Aorta (tissue), 5 donors: ENCODE results near the gene TMUB1. TPM values are rescaled to one million over a fixed set of nuclear protein-coding genes. Genes with fewer than 3 reads are reported as not detected.

Experiments used
- ATAC-seq: fragments of 200-7000 bp; cut with Tn5 transposase; one replicate; pipeline ENCODE4 v1.9.1; 2022; ENCODE audit warnings: moderate library complexity; ENCODE audit not compliant: low FRiP score
- DNase-seq, 2 donors: peaks; one replicate each; pipeline ENCODE4 v3.0.0-alpha.2; 2020
- H3K27ac ChIP-seq, 2 donors: one replicate each; pipeline ENCODE4 v1.5.1; 2013; ENCODE audit warnings: low read length in 2 of 2, mild to moderate bottlenecking in 2 of 2, moderate library complexity in 2 of 2, control low read depth in 1 of 2, inconsistent platforms in 1 of 2, low read depth in 1 of 2
- H3K27me3 ChIP-seq, 2 donors: one replicate each; pipeline ENCODE4 v1.6.1; 2013; ENCODE audit warnings: control low read depth in 1 of 2, low read length in 1 of 2, mild to moderate bottlenecking in 1 of 2, moderate library complexity in 1 of 2; ENCODE audit not compliant: insufficient read depth in 2 of 2, control insufficient read depth in 1 of 2
- H3K36me3 ChIP-seq, 2 donors: one replicate each; pipeline ENCODE4 v1.6.1; 2013; ENCODE audit warnings: control low read depth in 1 of 2, low read length in 1 of 2, mild to moderate bottlenecking in 1 of 2; ENCODE audit not compliant: insufficient read depth in 2 of 2, control insufficient read depth in 1 of 2
- H3K4me1 ChIP-seq, 2 donors: one replicate each; pipeline ENCODE4 v1.6.1; 2013; ENCODE audit warnings: low read length in 2 of 2, control low read depth in 1 of 2, mild to moderate bottlenecking in 1 of 2, moderate library complexity in 1 of 2; ENCODE audit not compliant: insufficient read depth in 2 of 2, control insufficient read depth in 1 of 2
- H3K4me3 ChIP-seq, 2 donors: one replicate each; pipeline ENCODE4 v1.5.1; 2013; ENCODE audit warnings: low read length in 2 of 2, control low read depth in 1 of 2, mild to moderate bottlenecking in 1 of 2
- H3K9me3 ChIP-seq: one replicate; pipeline ENCODE4 v1.6.1; 2013; ENCODE audit warnings: mild to moderate bottlenecking, low read length; ENCODE audit not compliant: control insufficient read depth
- WGBS, 2 donors: extraction: QIAGEN DNeasy Blood & Tissue Kit; methylation state at CpG; one replicate each; pipeline ENCODE4 v1.1.7; 2013; 5-methylcytosine and 5-hydroxymethylcytosine counted together
- intact Hi-C, 2 donors: fragments of 100-400 bp; cut with DNase I; formaldehyde crosslinking; loops; one replicate each; pipeline versions ENCODE4 v1.14.2 to v1.15.0; 2022
- polyA plus RNA-seq, 2 donors: library from polyadenylated mRNA; stranded (reverse); fragments of 200-250 nt; gene quantifications; one replicate each; pipeline ENCODE4 v1.2.3, GENCODE V29; 2013
- total RNA-seq, 2 donors: library from RNA; stranded (reverse); fragmentation: NEBNext Ultra II Directional; extraction: Animal tissue kit (Norgen Biotek cat#: 25700); gene quantifications; one replicate each; pipeline ENCODE4 v1.2.1, GENCODE V29; 2021
- donor health status: healthy with polysubstance abuse.
- donor health status: Bipolar disorder and iron deficiency.
- donor health status: DM: no; HTN: no; CAD: no.
- donor health status: DM: no; HTN: no; CAD: no.
- donor health status: DM: yes; HTN: yes; CAD: no.

The TMUB1 gene
- total and polyA plus RNA-seq, 4 donors: 19.0 to 72.4 (median 33.3) TPM

DNA sequence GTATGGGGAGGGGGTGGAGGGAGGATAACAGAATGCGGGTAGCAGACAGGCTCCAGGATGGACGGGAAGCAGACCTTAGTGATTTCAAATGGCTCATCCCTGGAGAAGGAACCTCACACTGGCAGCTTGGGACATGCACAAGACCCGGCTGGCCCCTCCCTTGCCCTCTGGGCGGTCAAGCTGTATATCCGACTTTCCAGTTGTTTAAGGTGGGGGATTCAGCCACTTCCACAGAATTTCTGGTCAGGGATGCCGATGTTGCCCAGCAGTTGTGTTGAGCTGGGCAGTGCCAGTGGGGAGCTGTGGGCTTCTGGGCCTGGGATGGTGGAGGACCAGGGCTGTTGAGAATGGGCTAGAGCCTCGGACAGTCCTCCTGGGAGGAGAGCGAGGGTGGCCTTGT, 45.4 kb upstream of the TMUB1 start:
- 91 to 93% methylated on average over 8 of the region's 8 CpGs for whole genome bisulfite sequencing, 2 donors
- Histone ChIP-seq H3K4me3 (no peak overlapping the region), H3K4me1 (no peaks in the 10 kb centered on the region), H3K27ac (no peak overlapping the region), H3K36me3 (peaks cover 0 to 1% of the 10 kb centered on the region in 2 donors), H3K9me3 (no peaks in the 10 kb centered on the region), H3K27me3 (no peaks in the 10 kb centered on the region)
- intact Hi-C loops: no loop called here
- no peak for ATAC-seq
- DNase-seq: no peak

GRCh38 chr7:151128144-151128543, 44.9 kb upstream of the TMUB1 start:
- no peak overlapping the region for H3K4me3 ChIP-seq
- DNase-seq: no peak
- intact Hi-C loops: no loop called here
- 85 to 92% methylated on average over 14 of the region's 14 CpGs for WGBS, 2 donors
- peaks cover 0 to 1% of the 10 kb centered on the region in 2 donors for H3K36me3 ChIP-seq
- no peaks in the 10 kb centered on the region for H3K27me3 ChIP-seq
- ATAC-seq: no peak
- H3K27ac ChIP-seq: no peak overlapping the region
- H3K9me3 ChIP-seq: no peaks in the 10 kb centered on the region
- H3K4me1 ChIP-seq: no peaks in the 10 kb centered on the region

DNA sequence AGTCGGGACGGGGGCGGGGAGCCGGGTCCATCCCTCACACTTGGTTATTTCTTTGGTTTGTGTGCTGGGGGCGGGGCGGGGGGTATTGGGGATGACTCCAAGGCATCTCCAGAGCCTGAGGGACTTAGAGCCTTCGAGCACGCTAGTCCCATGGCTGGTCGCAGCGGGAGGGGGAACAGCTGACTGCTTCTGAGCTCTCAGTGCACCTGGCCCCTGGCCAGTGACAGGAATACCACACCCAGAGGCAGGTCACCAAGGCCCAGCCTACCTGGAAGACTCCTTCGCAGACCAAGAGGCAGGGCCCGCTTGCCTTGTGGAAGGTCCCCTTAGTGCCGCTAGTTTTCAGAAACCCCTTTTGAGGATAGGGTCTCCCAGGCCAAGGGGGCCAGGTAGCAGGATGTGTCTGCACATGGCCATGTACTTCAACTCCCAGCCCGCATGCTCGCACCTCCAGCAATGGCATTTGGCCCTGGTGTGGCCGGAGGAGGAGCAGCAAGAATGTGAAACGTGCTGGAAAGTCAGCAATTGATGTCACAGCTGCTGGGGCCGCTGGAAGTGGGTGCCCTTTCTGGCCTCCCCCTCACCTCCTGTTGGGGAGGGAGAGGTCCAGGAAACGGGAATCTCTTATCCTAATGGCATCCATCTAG, 43.3 kb upstream of the TMUB1 start:
- Histone ChIP-seq H3K27me3 (no peaks in the 10 kb centered on the region), H3K36me3 (peaks cover 0 to 1% of the 10 kb centered on the region in 2 donors), H3K4me3 (no peak overlapping the region), H3K27ac (no peak overlapping the region), H3K9me3 (no peaks in the 10 kb centered on the region), H3K4me1 (no peaks in the 10 kb centered on the region)
- intact Hi-C loops: loop anchor here in 1 of 2 donors (2.0 kb wide), 1 partner anchor 176 kb away; no protein-coding TSS in a partner anchor
- DNase-seq: no peak
- ATAC-seq: no peak
- 73 to 78% methylated on average over 18 to 19 of the region's 19 CpGs for WGBS, 2 donors

GRCh38 chr7:151125846-151126481, 42.7 kb upstream of the TMUB1 start:
- intact Hi-C loops: loop anchor here (1.0 to 2.0 kb wide), 2 partner anchors 46 to 177 kb away; no protein-coding TSS in a partner anchor
- 7 to 8% methylated on average over 36 to 58 of the region's 58 CpGs for WGBS, 2 donors
- Histone ChIP-seq H3K27me3 (no peaks in the 10 kb centered on the region), H3K9me3 (no peaks in the 10 kb centered on the region), H3K36me3 (no peaks in the 10 kb centered on the region), H3K27ac (no peak overlapping the region), H3K4me3 (peak overlapping the region; percentile 13 to 21), H3K4me1 (no peaks in the 10 kb centered on the region)
- ATAC-seq (no peak), DNase-seq (no peak)

- H3K27me3 ChIP-seq: no peaks in the 10 kb centered on the region
- no peaks in the 10 kb centered on the region for H3K4me1 ChIP-seq
- ATAC-seq: peak; percentile 6
- intact Hi-C loops: loop anchor here in 1 of 2 donors (1.0 kb wide), 1 partner anchor 47 kb away; no protein-coding TSS in a partner anchor
- 3 to 5% methylated on average over 21 to 22 of the region's 22 CpGs for WGBS, 2 donors
- no peaks in the 10 kb centered on the region for H3K36me3 ChIP-seq
- no peaks in the 10 kb centered on the region for H3K9me3 ChIP-seq
- DNase-seq: no peak
- no peak overlapping the region for H3K27ac ChIP-seq
- H3K4me3 ChIP-seq: peak overlapping the region; percentile 13 to 21
Observed at GRCh38 chr7:151125470-151125845, 42.2 kb upstream of the TMUB1 start.

DNA sequence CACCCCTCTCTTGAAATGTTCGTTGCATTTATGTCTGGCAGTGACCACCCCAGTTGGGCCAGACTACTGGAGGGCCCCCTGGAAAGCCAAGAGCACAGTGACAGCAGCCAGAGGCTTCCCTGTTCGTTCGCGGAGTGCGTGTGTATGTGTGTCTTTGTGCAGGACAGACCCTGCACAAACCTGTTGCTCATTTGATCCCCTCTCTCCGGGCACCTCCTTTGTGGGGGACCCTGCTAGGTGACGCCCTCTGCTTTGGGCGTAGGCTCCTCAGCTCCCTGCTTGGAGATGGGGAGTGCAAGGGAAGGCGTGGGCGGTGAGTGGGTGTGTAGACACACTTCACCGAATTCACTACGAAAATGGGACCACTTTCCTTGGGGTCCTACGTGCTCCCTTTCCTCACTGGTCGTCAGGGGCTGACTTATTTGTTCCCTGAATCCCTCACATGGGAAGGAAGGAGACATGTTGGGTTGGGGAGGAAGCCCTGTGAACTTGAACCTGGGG, 41.7 kb upstream of the TMUB1 start:
- intact Hi-C loops: loop anchor here (1.0 to 5.0 kb wide), 3 partner anchors 47 to 177 kb away; no protein-coding TSS in a partner anchor
- H3K36me3 ChIP-seq: peaks cover 0 to 2% of the 10 kb centered on the region in 2 donors
- ATAC-seq (no peak), DNase-seq (no peak)
- H3K4me3 ChIP-seq: no peak overlapping the region
- no peaks in the 10 kb centered on the region for H3K9me3 ChIP-seq
- no peaks in the 10 kb centered on the region for H3K27me3 ChIP-seq
- H3K4me1 ChIP-seq: no peaks in the 10 kb centered on the region
- H3K27ac ChIP-seq: no peak overlapping the region
- WGBS, 2 donors: 87 to 89% methylated on average over 14 of the region's 14 CpGs

DNA sequence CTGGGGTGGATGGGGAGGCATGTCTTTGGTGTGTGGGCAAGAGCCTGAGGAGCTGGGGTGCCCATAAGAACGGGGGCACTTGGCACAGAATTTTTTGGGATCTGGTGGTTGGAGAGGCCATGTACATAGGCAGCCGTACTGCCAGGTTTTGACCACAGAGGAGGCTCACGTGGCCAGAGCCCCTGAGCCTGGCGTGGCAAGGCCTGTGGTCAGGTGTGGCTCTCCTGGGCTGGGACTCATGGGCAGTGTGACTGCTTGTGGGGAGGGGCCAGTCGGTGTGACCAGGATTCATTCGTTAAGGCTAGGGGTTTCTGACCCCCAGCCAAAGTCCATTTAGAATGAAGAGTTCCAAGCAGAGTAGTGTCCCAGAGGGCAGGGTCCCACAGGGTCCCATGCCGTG, 41.2 kb upstream of the TMUB1 start:
- no peak overlapping the region for H3K27ac ChIP-seq
- 85 to 86% methylated on average over 7 of the region's 7 CpGs for WGBS, 2 donors
- DNase-seq: no peak
- intact Hi-C loops: loop anchor here (5.0 kb wide), 2 partner anchors 48 to 178 kb away; no protein-coding TSS in a partner anchor
- no peaks in the 10 kb centered on the region for H3K9me3 ChIP-seq
- no peaks in the 10 kb centered on the region for H3K27me3 ChIP-seq
- no peaks in the 10 kb centered on the region for H3K4me1 ChIP-seq
- ATAC-seq: no peak
- no peak overlapping the region for H3K4me3 ChIP-seq
- H3K36me3 ChIP-seq: peaks cover 0 to 2% of the 10 kb centered on the region in 2 donors

- peaks cover 0 to 2% of the 10 kb centered on the region in 2 donors for H3K36me3 ChIP-seq
- 39 to 41% methylated on average over 24 of the region's 24 CpGs for WGBS, 2 donors
- DNase-seq (peak; percentile 86 to 93), ATAC-seq (peak; percentile 87)
- no peak overlapping the region for H3K27ac ChIP-seq
- H3K27me3 ChIP-seq: no peaks in the 10 kb centered on the region
- intact Hi-C loops: loop anchor here (5.0 kb wide), 2 partner anchors 48 to 178 kb away; no protein-coding TSS in a partner anchor
- no peaks in the 10 kb centered on the region for H3K9me3 ChIP-seq
- H3K4me3 ChIP-seq: no peak overlapping the region
- no peaks in the 10 kb centered on the region for H3K4me1 ChIP-seq
Observed at GRCh38 chr7:151123822-151124464, 40.6 kb upstream of the TMUB1 start.
